Eye (tissue), 1 donor: ENCODE results near the gene ESYT2.

Experiments
- DNase-seq: peaks from one replicate; pipeline ENCODE4 v3.0.0-alpha.2; 2015

The ESYT2 gene

DNA sequence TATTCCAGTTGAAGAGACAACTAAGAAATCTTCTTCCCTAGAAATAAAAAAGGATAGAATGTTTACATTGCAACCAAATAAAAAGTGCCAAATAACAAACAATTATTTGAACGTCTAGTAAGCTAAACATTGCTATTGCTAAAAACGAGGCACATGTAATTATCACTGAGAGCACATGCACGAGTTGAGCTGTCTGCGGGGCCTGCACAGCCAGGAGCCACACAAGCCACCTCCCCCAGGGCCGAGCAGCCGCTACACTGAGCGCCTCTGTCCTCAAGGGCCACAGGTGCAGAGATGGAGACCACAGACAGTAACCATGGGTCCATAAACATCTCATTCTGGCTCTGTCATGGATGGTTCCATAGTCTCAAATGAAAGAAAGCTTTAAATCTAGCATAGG lies 141.9 kb downstream of the ESYT2 start:
- DNase-seq: no peak

DNA sequence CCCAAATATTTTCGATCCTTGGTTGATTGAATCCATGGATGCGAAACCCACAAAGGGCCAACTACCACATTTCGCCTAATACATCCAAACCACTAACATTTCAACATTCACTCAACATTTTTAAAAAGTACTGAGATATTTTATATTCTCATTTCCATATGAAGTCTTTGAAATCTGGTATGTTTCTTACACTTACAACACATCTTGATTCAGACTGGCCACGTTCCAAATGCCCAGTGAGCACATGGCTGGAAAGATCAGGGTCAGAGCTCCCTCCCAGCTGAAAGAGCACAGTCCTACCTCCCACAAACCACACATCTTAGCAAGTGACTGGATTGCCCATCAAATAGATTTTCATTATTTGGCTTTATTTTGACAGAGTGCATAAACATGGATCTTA lies 143.6 kb downstream of the ESYT2 start:
- DNase-seq: no peak

DNA sequence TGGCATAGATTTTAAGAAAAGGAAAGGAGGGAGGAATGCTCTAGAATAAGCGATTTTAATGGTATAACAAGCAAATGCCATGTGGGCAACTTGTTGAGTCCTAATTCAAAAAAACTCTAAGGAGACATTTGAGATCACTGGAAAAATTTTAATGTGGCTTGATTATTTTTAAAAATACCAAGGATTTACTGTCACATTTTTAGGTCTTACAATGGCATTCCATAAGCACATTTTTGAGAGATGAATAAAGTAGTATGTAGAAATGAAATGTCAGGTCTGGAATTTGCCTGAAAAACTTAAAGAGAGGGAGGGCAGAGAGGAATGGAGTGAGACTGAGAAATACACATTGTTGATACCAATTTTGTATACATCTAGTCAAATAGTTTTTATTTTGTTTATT lies 145.0 kb downstream of the ESYT2 start:
- no peak for DNase-seq

DNA sequence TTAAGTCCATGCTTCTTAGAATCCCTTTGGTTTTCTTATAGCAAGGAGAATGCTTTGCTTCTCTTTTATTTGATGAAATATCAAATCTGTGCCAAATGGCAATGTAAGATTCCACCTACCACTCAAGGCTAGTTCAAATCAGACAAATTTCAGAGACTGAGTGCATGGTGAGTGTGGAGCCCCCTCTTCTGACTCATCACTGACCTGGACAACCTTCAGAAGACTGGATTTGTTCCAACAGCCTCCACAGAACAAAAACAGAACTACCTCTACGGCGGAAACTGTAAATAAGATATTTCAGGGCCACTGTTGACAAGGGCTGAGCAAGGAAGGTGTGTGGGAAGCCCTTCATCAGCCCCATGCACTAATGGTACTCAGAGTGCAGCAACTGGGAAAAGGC lies 145.8 kb downstream of the ESYT2 start:
- no peak for DNase-seq

DNA sequence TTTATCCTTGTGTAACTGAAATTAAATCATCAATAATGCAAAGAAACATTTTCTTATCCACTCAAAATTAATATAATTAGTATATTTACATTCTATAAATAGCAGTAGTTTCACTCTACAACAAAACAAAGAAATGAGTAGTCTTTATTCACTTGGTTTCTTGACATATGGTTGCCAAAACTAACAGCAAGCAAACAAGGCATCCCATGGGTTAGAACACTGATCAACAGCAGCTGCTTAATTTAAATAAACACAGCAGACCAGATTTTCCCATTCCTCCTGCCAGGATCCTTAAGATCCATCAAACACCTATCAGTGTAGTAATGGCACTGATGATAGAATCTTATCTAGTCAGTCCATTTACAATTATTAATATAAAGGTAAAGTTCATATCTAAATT lies 146.9 kb downstream of the ESYT2 start:
- DNase-seq: no peak
